ENCODE data around the gene UBQLN3. TPM values are rescaled to one million over a fixed set of nuclear protein-coding genes. Genes with fewer than 3 reads are reported as not detected.

The UBQLN3 gene
- total and polyA plus RNA-seq, 10 of the 15 experiments (the other 5 are each of a cell fraction or from before 2014, with no cell fraction given) = not detected

GRCh38 chr11:5460983-5461621, 48.7 kb downstream of the UBQLN3 start:
- Histone ChIP-seq H3K27ac (ENCODE audit: control insufficient read depth, insufficient read depth) (no peak overlapping the region), H3K4me1 (ENCODE audit: control insufficient read depth, insufficient read depth, low read length) (no peaks in the 10 kb centered on the region), H3K9ac (ENCODE audit: control insufficient read depth, insufficient read depth, low read length) (no peak overlapping the region), H3K4me2 (ENCODE audit: control insufficient read depth, insufficient read depth) (no peak overlapping the region), H4K20me1 (ENCODE audit: control insufficient read depth, insufficient read depth) (no peaks in the 10 kb centered on the region), H2AFZ (ENCODE audit: control insufficient read depth, low read depth, low read length) (no peak overlapping the region), H3K27me3 (replicated peaks in 1 of 2; ENCODE audit: control insufficient read depth in 2 of 2, insufficient read depth in 2 of 2, low read length in 1 of 2) (no peaks in the 10 kb centered on the region), H3K4me3 (no peak overlapping the region), H3K9me3 (replicated peaks; ENCODE audit: control insufficient read depth, insufficient read depth, low read length) (no peaks in the 10 kb centered on the region), H3K36me3 (ENCODE audit: control insufficient read depth in 2 of 2, insufficient read depth in 2 of 2, low read length in 1 of 2) (no peaks in the 10 kb centered on the region), H3K79me2 (ENCODE audit: control insufficient read depth, insufficient read depth, low read length) (no peaks in the 10 kb centered on the region)
- no peak for FAIRE-seq
- in situ Hi-C loops (cut with MboI) = no loop called here
- WGBS (ENCODE audit: insufficient coverage, insufficient replicate concordance, low lambda C conversion rate, missing lambda C conversion rate) = 34% methylated on average over 14 of the region's 14 CpGs
- intact Hi-C loops (cut with micrococcal nuclease; ENCODE audit: unreplicated experiment) = no loop called here
- ChIA-PET CTCF (interaction anchor here (0.7 to 0.9 kb wide), 2 partner anchors 30 to 157 kb away, joined by 3 read pairs; no protein-coding TSS in a partner anchor), POLR2A (no interaction called here), RAD21 (ENCODE audit: unreplicated experiment) (no interaction called here), SMC1A (ENCODE audit: uncharacterized antibody, unreplicated experiment) (interaction anchor here (1.0 kb wide), 1 partner anchor 10 kb away, joined by 3 read pairs; no protein-coding TSS in a partner anchor)
- ATAC-seq = no peak
- no peak for DNase-seq (ENCODE audit: low read depth, low spot score)
- no TSS peak for BruUV-seq (replicated peaks)
- TF ChIP-seq MTA3 (IDR thresholded peaks at IDR 0.05; ENCODE audit: borderline replicate concordance, low read length) = no peak
- no peak for TF ChIP-seq SUZ12 (IDR thresholded peaks at IDR 0.05; ENCODE audit: unreplicated experiment)
- TF ChIP-seq NKRF (conservative IDR thresholded peaks at IDR 0.05) = no peak
- no peak for TF ChIP-seq TCF12 (IDR thresholded peaks at IDR 0.05; ENCODE audit: low read depth, low read length)
- no peak for TF ChIP-seq BRCA1 (IDR thresholded peaks at IDR 0.05; ENCODE audit: low read depth, low read length)
- TF ChIP-seq CBX3 (IDR thresholded peaks at IDR 0.05; ENCODE audit: borderline replicate concordance, low read depth) = no peak
- TF ChIP-seq SUPT20H (IDR thresholded peaks at IDR 0.05; ENCODE audit: borderline replicate concordance, control insufficient read depth, low read depth, low read length) = no peak
- TF ChIP-seq CEBPB (IDR thresholded peaks at IDR 0.05; ENCODE audit: borderline replicate concordance in 1 of 2, low read depth in 2 of 2, low read length in 2 of 2) = no peak
- no peak for TF ChIP-seq BCLAF1 (IDR thresholded peaks at IDR 0.05)
- TF ChIP-seq SREBF1 (IDR thresholded peaks at IDR 0.05; ENCODE audit: low read length) = no peak
- no peak for TF ChIP-seq SPI1 (IDR thresholded peaks at IDR 0.05; ENCODE audit: borderline replicate concordance, insufficient read depth, low read depth, low read length)
- TF ChIP-seq POLR2A (IDR thresholded peaks at IDR 0.05; ENCODE audit: low read depth, low read length) = no peak
- TF ChIP-seq SMC3 (IDR thresholded peaks at IDR 0.05; ENCODE audit: borderline replicate concordance, low read length) = no peak
- TF ChIP-seq EP300 (IDR thresholded peaks at IDR 0.05; ENCODE audit: borderline replicate concordance in 1 of 2, control insufficient read depth in 1 of 2, low read depth in 2 of 2, low read length in 2 of 2) = no peak
- TF ChIP-seq ZNF384 (IDR thresholded peaks at IDR 0.05; ENCODE audit: borderline replicate concordance, low read depth, low read length) = no peak
- no peak for TF ChIP-seq WRNIP1 (IDR thresholded peaks at IDR 0.05; ENCODE audit: borderline replicate concordance, low read depth, low read length)
